ENCODE results near the gene LINGO3.
A peak's percentile ranks its signal among the peaks of the same experiment; 100 is the strongest.

The LINGO3 gene

GRCh38 chr19:2278459-2279158 is 29.3 kb downstream of the LINGO3 start:
- no peak for DNase-seq

- DNase-seq: no peak
Observed at GRCh38 chr19:2277138-2277537, 30.8 kb downstream of the LINGO3 start.

GRCh38 chr19:2276429-2276986 is 31.4 kb downstream of the LINGO3 start:
- DNase-seq: no peak

- no peak for DNase-seq
Observed at GRCh38 chr19:2275588-2276428, 32.1 kb downstream of the LINGO3 start.

- DNase-seq: peak; percentile 27
Observed at GRCh38 chr19:2274931-2275535, 32.9 kb downstream of the LINGO3 start.

- no peak for DNase-seq
Observed at GRCh38 chr19:2274185-2274711, 33.7 kb downstream of the LINGO3 start.

- peak; percentile 20 for DNase-seq
Observed at GRCh38 chr19:2273356-2274184, 34.4 kb downstream of the LINGO3 start.

GRCh38 chr19:2271234-2272103 is 36.5 kb downstream of the LINGO3 start:
- no peak for DNase-seq

- peak; percentile 64 for DNase-seq
Observed at GRCh38 chr19:2270423-2271233, 37.3 kb downstream of the LINGO3 start.

GRCh38 chr19:2270157-2270422 is 37.9 kb downstream of the LINGO3 start:
- no peak for DNase-seq

- peak; percentile 90 for DNase-seq
Observed at GRCh38 chr19:2269244-2270156, 38.5 kb downstream of the LINGO3 start.

GRCh38 chr19:2268861-2269243 is 39.1 kb downstream of the LINGO3 start:
- DNase-seq: no peak

- DNase-seq: no peak
Observed at GRCh38 chr19:2268480-2268830, 39.5 kb downstream of the LINGO3 start.

- DNase-seq: no peak
Observed at GRCh38 chr19:2266183-2266993, 41.6 kb downstream of the LINGO3 start.

- no peak for DNase-seq
Observed at GRCh38 chr19:2261438-2262172, 46.3 kb downstream of the LINGO3 start.

- no peak for DNase-seq
Observed at GRCh38 chr19:2260341-2260805, 47.6 kb downstream of the LINGO3 start.

- DNase-seq: no peak
Observed at GRCh38 chr19:2259336-2259735, 48.6 kb downstream of the LINGO3 start.
